PC-3 (cell line): ENCODE measurements around the gene EHD4.

Experiments used
- EZH2 ChIP-seq: fragments of 300-600 bp; sonication (generic); IDR thresholded peaks from one replicate; pipeline ENCODE4 v1.6.1; 2017; ENCODE audit warnings: antibody characterized with exemption, mild to moderate bottlenecking, low read length; ENCODE audit not compliant: unreplicated experiment
- EZH2phosphoT487 ChIP-seq: fragments of 300-600 bp; sonication (generic); IDR thresholded peaks from 2 replicates; pipeline ENCODE4 v1.6.1; 2018; ENCODE audit warnings: mild to moderate bottlenecking, antibody characterized with exemption, low read length, borderline replicate concordance
- TF ChIP-seq, protein P1 (sequence below): fragments of 300-600 bp; sonication (generic); conservative IDR thresholded peaks from 2 replicates; pipeline ENCODE4 v1.5.1; 2017; ENCODE audit warnings: antibody characterized with exemption, low read depth, mild to moderate bottlenecking, low read length

GRCh38 chr15:42011074-42011473, 38.7 kb upstream of the EHD4 start:
- TF ChIP-seq, protein P1, sequence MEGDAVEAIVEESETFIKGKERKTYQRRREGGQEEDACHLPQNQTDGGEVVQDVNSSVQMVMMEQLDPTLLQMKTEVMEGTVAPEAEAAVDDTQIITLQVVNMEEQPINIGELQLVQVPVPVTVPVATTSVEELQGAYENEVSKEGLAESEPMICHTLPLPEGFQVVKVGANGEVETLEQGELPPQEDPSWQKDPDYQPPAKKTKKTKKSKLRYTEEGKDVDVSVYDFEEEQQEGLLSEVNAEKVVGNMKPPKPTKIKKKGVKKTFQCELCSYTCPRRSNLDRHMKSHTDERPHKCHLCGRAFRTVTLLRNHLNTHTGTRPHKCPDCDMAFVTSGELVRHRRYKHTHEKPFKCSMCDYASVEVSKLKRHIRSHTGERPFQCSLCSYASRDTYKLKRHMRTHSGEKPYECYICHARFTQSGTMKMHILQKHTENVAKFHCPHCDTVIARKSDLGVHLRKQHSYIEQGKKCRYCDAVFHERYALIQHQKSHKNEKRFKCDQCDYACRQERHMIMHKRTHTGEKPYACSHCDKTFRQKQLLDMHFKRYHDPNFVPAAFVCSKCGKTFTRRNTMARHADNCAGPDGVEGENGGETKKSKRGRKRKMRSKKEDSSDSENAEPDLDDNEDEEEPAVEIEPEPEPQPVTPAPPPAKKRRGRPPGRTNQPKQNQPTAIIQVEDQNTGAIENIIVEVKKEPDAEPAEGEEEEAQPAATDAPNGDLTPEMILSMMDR = no peak
- no peak for TF ChIP-seq EZH2
- no peak for TF ChIP-seq EZH2phosphoT487
